Transverse colon (tissue), 4 donors: Measurements from ENCODE around the gene LDLRAD4.

ENCODE experiments used
- EP300 ChIP-seq: sonication (generic); formaldehyde crosslinking; IDR thresholded peaks from one replicate; pipeline ENCODE4 v1.6.1; 2017; ENCODE audit warnings: antibody characterized with exemption, low read depth
- POLR2A ChIP-seq: fragments of 450-650 bp; IDR thresholded peaks from one replicate; pipeline ENCODE4 v1.6.1; 2016; ENCODE audit warnings: antibody characterized with exemption, mild to moderate bottlenecking, moderate library complexity
- POLR2AphosphoS5 ChIP-seq, 3 donors: sonication (generic); formaldehyde crosslinking; IDR thresholded peaks; one replicate each; pipeline ENCODE4 v1.6.1; 2016; ENCODE audit warnings: antibody characterized with exemption in 3 of 3
- TF ChIP-seq, protein P1 (sequence below), 5 experiments: fragments of 200-600 bp in 3 of 5; fragments of 450-650 bp in 2 of 5; sonication (generic) in 3 of 5; IDR thresholded peaks; 1 replicate in 2 of 5; 2 replicates in 3 of 5; pipeline ENCODE4 v1.5.1; 2016 to 2017; ENCODE audit warnings: antibody characterized with exemption in 5 of 5, inconsistent platforms in 3 of 5, mild to moderate bottlenecking in 2 of 5, moderate library complexity in 1 of 5

DNA sequence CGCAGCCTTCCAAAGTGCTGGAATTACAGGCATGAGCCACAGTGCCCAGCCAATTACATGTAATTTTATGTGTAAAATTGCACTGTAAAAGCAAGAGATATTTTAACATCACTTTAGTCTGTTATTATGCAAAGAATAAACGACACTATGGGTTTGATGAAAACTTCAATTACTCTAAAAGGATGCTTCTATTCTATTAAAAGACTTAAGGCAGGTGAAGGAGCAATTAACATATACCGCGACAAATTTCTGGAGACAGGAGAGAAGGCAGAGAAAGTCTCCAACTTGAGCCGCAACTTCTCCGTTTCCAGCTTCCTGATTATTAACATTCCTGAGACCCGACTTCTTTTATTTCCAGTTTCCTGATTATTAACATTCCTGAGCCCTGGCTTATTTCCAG lies 454.1 kb downstream of the LDLRAD4 start:
- TF ChIP-seq, protein P1, sequence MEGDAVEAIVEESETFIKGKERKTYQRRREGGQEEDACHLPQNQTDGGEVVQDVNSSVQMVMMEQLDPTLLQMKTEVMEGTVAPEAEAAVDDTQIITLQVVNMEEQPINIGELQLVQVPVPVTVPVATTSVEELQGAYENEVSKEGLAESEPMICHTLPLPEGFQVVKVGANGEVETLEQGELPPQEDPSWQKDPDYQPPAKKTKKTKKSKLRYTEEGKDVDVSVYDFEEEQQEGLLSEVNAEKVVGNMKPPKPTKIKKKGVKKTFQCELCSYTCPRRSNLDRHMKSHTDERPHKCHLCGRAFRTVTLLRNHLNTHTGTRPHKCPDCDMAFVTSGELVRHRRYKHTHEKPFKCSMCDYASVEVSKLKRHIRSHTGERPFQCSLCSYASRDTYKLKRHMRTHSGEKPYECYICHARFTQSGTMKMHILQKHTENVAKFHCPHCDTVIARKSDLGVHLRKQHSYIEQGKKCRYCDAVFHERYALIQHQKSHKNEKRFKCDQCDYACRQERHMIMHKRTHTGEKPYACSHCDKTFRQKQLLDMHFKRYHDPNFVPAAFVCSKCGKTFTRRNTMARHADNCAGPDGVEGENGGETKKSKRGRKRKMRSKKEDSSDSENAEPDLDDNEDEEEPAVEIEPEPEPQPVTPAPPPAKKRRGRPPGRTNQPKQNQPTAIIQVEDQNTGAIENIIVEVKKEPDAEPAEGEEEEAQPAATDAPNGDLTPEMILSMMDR (IDR thresholded peaks at IDR 0.05): no peak
- TF ChIP-seq POLR2A (no peak), EP300 (no peak), POLR2AphosphoS5 (IDR thresholded peaks at IDR 0.05) (no peak)
